ENCODE results near the gene ARL6IP5. TPM values are rescaled to one million over a fixed set of nuclear protein-coding genes. Genes with fewer than 3 reads are reported as not detected.

The ARL6IP5 gene
- total and polyA plus RNA-seq, 2 of the 13 experiments (the other 11 are each of a cell fraction or from before 2014, with no cell fraction given): 23.7 to 29.6 TPM

DNA sequence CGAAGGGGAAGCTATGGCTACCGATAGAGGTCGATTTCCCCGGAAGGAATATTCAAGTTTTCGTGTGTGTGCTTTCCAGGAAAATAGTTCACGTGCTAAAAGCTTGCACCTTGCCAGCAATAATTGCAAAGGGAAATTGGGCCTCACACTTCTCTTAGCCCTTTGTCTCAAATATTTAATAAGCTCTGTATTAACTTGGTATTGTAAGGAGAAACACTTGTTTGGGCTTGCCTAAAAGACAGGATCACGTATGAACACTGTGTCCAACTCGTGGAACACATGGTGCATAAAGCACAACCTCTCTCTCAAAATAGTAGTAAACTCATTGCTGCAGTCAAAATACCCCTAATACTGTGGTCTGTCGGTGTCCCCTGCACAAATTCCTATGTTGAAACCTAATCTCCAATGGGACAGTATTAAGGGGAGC, 32.3 kb upstream of the ARL6IP5 start (continued):
- no peak for TF ChIP-seq TBP (CRISPR knock-in tag; IDR thresholded peaks at IDR 0.05)
- peak; percentile 50; the same call in 1 of the 2 replicates for TF ChIP-seq POLR2AphosphoS5 (IDR thresholded peaks at IDR 0.05; ENCODE audit: low read depth, low read length)
- TF ChIP-seq SIN3B (IDR thresholded peaks at IDR 0.05; ENCODE audit: low read length): no peak
- TF ChIP-seq, protein P1, sequence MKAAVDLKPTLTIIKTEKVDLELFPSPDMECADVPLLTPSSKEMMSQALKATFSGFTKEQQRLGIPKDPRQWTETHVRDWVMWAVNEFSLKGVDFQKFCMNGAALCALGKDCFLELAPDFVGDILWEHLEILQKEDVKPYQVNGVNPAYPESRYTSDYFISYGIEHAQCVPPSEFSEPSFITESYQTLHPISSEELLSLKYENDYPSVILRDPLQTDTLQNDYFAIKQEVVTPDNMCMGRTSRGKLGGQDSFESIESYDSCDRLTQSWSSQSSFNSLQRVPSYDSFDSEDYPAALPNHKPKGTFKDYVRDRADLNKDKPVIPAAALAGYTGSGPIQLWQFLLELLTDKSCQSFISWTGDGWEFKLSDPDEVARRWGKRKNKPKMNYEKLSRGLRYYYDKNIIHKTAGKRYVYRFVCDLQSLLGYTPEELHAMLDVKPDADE (CRISPR knock-in tag; IDR thresholded peaks at IDR 0.05): no peak
- TF ChIP-seq CC2D1A (CRISPR knock-in tag; IDR thresholded peaks at IDR 0.05): no peak
- 0 out of 2 replicates have a peak, but pooled peaks have one; percentile 1 for TF ChIP-seq MNT (IDR thresholded peaks at IDR 0.05)
- TF ChIP-seq ZBTB39 (CRISPR knock-in tag; IDR thresholded peaks at IDR 0.05): no peak
- TF ChIP-seq MEF2D (CRISPR knock-in tag; IDR thresholded peaks at IDR 0.05): no peak
- TF ChIP-seq ZNF607 (CRISPR knock-in tag; IDR thresholded peaks at IDR 0.05; ENCODE audit: borderline replicate concordance): no peak
- TF ChIP-seq FOXO1 (CRISPR knock-in tag; IDR thresholded peaks at IDR 0.05): no peak; the same call in 1 of the 2 replicates
- TF ChIP-seq ZNF550 (CRISPR knock-in tag; IDR thresholded peaks at IDR 0.05; ENCODE audit: borderline replicate concordance): no peak
- peak; percentile 89 for TF ChIP-seq BCL6 (CRISPR knock-in tag; IDR thresholded peaks at IDR 0.05)
- no peak for TF ChIP-seq THRA (CRISPR knock-in tag; IDR thresholded peaks at IDR 0.05; ENCODE audit: borderline replicate concordance)
- TF ChIP-seq WIZ (CRISPR knock-in tag; IDR thresholded peaks at IDR 0.05): no peak
- TF ChIP-seq LCORL (IDR thresholded peaks at IDR 0.05): no peak
- TF ChIP-seq LCORL (CRISPR knock-in tag; IDR thresholded peaks at IDR 0.05): no peak
- no peak for TF ChIP-seq ZSCAN5A (CRISPR knock-in tag; IDR thresholded peaks at IDR 0.05; ENCODE audit: borderline replicate concordance)
- no peak for TF ChIP-seq HES4 (CRISPR knock-in tag; IDR thresholded peaks at IDR 0.05; ENCODE audit: borderline replicate concordance)
- no peak for TF ChIP-seq ZSCAN21 (CRISPR knock-in tag; IDR thresholded peaks at IDR 0.05; ENCODE audit: borderline replicate concordance)
- no peak for TF ChIP-seq ZNF17 (CRISPR knock-in tag; IDR thresholded peaks at IDR 0.05)
- TF ChIP-seq ZNF350 (CRISPR knock-in tag; IDR thresholded peaks at IDR 0.05; ENCODE audit: borderline replicate concordance, low read depth): no peak
- TF ChIP-seq AGO2 (optimal IDR thresholded peaks at IDR 0.05; ENCODE audit: low read depth, low read length): no peak
- no peak for TF ChIP-seq ZNF83 (CRISPR knock-in tag; IDR thresholded peaks at IDR 0.05; ENCODE audit: borderline replicate concordance)
- TF ChIP-seq ATF1 (CRISPR knock-in tag; IDR thresholded peaks at IDR 0.05): peak; percentile 81
- no peak for TF ChIP-seq ZNF12 (CRISPR knock-in tag; IDR thresholded peaks at IDR 0.05)
- no peak for TF ChIP-seq ZBTB1 (CRISPR knock-in tag; IDR thresholded peaks at IDR 0.05; ENCODE audit: borderline replicate concordance)

All from HepG2 (cell line).